GM23248 (cell line): ENCODE results near the gene TSPAN32.

Experiments
- EZH2 ChIP-seq: fragments of 200-600 bp; sonication (generic); IDR thresholded peaks from 2 replicates; pipeline ENCODE4 v1.6.1; 2018; ENCODE audit warnings: antibody characterized with exemption, mild to moderate bottlenecking; ENCODE audit not compliant: insufficient read depth, poor library complexity, severe bottlenecking
- EZH2phosphoT487 ChIP-seq: fragments of 200-600 bp; sonication (generic); IDR thresholded peaks from 2 replicates; pipeline ENCODE4 v1.6.1; 2018; ENCODE audit warnings: antibody characterized with exemption, moderate library complexity, mild to moderate bottlenecking, low read depth; ENCODE audit not compliant: insufficient read depth

- TF ChIP-seq EZH2phosphoT487, result no peak
- no peak for TF ChIP-seq EZH2
These were observed 47.2 kb downstream of the TSPAN32 start for GRCh38 chr11:2348986-2349385.
